Body of pancreas (tissue), 4 donors: ENCODE data around the gene RAPGEF1. TPM values are rescaled to one million over a fixed set of nuclear protein-coding genes. Genes with fewer than 3 reads are reported as not detected.
A peak's percentile ranks its signal among the peaks of the same experiment; 100 is the strongest.
"Not testable (repeated sequence)": the region's sequence is repeated elsewhere in the genome, so short reads cannot be mapped to it uniquely, and the experiment has no call there.

ENCODE experiments used
- ATAC-seq: fragments of 150-250 bp; one replicate; pipeline ENCODE4 v1.9.1; 2016
- DNase-seq, 4 donors: peaks; one replicate each; pipeline ENCODE4 v3.0.0-alpha.2; 2019
- H3K27ac ChIP-seq, 4 donors: fragments of 200-600 bp; sonication (generic); 1 replicate in 3 of 4; 2 replicates in 1 of 4; pipeline versions ENCODE4 v1.5.1 to v1.6.1; 2016 to 2019; ENCODE audit warnings: mild to moderate bottlenecking in 1 of 4, mixed read lengths in 1 of 4, moderate library complexity in 1 of 4
- H3K27me3 ChIP-seq, 2 donors: fragments of 200-600 bp; sonication (generic); one replicate each; pipeline ENCODE4 v1.6.0; 2016; ENCODE audit warnings: mild to moderate bottlenecking in 1 of 2
- H3K36me3 ChIP-seq, 2 donors: fragments of 200-600 bp; sonication (generic); replicated peaks in 1 of 2; 2 replicates each; pipeline ENCODE4 v1.5.1; 2016; ENCODE audit warnings: low read depth in 2 of 2; ENCODE audit not compliant: insufficient read depth in 1 of 2
- H3K4me1 ChIP-seq: fragments of 200-600 bp; sonication (generic); one replicate; pipeline ENCODE4 v1.6.0; 2016
- H3K4me3 ChIP-seq, 2 donors: fragments of 200-600 bp; sonication (generic); 1 replicate in 1 of 2; 2 replicates in 1 of 2; pipeline ENCODE4 v1.5.1; 2016 to 2019
- H3K9me3 ChIP-seq, 3 donors: fragments of 200-600 bp; sonication (generic); 1 replicate in 2 of 3; 2 replicates in 1 of 3; pipeline ENCODE4 v1.5.1; 2016
- POLR2A ChIP-seq, 3 donors: fragments of 450-650 bp; IDR thresholded peaks; one replicate each; pipeline ENCODE4 v1.6.1; 2016; ENCODE audit warnings: antibody characterized with exemption in 3 of 3, mild to moderate bottlenecking in 2 of 3
- WGBS, 2 donors: methylation state at CpG; one replicate each; pipeline ENCODE4 v1.1.5; 2017; 5-methylcytosine and 5-hydroxymethylcytosine counted together
- intact Hi-C: fragments of 100-400 bp; cut with DNase I; formaldehyde crosslinking; loops from one replicate; pipeline ENCODE4 v1.15.1; 2023
- total RNA-seq, 2 donors: library from RNA; depleted of rRNA; stranded (reverse); fragments of >200 nt; gene quantifications; one replicate each; pipeline ENCODE4 v1.1.0, GENCODE V29; 2016
- TF ChIP-seq, protein P1 (sequence below), 7 experiments: fragments of 450-650 bp in 4 of 7; fragments of 200-600 bp in 3 of 7; sonication (generic) in 3 of 7; IDR thresholded peaks; one replicate each; pipeline ENCODE4 v1.5.1; 2016 to 2019; ENCODE audit warnings: antibody characterized with exemption in 7 of 7

The RAPGEF1 gene
- total RNA-seq, 2 donors from 2014 or later: 30.1 to 70.5 TPM

DNA sequence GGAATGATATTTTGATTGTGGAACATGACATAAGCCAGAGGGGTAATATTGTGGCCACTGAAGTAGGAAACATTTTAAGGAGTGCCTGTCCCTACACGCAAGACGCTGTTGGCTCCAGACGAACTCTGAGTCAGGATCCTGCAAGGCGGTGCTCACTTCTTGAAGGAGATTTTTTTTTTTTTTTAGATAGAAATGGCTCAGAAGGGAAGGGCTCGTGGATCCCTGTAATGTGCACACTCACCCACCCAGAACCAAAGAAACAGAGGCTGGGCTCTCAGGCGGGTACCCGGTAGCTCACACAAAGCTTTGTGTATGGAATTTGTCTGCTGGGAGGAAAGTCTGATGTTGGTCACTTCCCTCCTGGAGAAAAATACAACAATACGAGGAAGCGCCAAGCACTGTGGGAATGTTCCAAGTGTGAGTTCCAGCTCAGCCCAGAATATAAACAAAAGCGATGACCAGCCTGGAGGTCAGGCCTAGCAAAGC lies 25.7 kb downstream of the RAPGEF1 start:
- H3K4me1 ChIP-seq: peaks cover 63% of the 10 kb centered on the region
- H3K27me3 ChIP-seq: no peaks in the 10 kb centered on the region
- TF ChIP-seq, protein P1, sequence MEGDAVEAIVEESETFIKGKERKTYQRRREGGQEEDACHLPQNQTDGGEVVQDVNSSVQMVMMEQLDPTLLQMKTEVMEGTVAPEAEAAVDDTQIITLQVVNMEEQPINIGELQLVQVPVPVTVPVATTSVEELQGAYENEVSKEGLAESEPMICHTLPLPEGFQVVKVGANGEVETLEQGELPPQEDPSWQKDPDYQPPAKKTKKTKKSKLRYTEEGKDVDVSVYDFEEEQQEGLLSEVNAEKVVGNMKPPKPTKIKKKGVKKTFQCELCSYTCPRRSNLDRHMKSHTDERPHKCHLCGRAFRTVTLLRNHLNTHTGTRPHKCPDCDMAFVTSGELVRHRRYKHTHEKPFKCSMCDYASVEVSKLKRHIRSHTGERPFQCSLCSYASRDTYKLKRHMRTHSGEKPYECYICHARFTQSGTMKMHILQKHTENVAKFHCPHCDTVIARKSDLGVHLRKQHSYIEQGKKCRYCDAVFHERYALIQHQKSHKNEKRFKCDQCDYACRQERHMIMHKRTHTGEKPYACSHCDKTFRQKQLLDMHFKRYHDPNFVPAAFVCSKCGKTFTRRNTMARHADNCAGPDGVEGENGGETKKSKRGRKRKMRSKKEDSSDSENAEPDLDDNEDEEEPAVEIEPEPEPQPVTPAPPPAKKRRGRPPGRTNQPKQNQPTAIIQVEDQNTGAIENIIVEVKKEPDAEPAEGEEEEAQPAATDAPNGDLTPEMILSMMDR (IDR thresholded peaks at IDR 0.05): no peak
- peak in 2 of 3 donors; percentile 10 to 33 for TF ChIP-seq POLR2A (IDR thresholded peaks at IDR 0.05)
- DNase-seq (peak in 3 of 4 donors; percentile 71 to 74 (median 73)), ATAC-seq (peak; percentile 52)
- WGBS, 2 donors: 45 to 54% methylated on average over 10 of the region's 10 CpGs
- H3K36me3 ChIP-seq: no peaks in the 10 kb centered on the region
- intact Hi-C loops: no loop called here
- no peak overlapping the region for H3K4me3 ChIP-seq
- H3K27ac ChIP-seq: peak overlapping the region; percentile 18 to 86 (median 74)
- no peaks in the 10 kb centered on the region for H3K9me3 ChIP-seq

DNA sequence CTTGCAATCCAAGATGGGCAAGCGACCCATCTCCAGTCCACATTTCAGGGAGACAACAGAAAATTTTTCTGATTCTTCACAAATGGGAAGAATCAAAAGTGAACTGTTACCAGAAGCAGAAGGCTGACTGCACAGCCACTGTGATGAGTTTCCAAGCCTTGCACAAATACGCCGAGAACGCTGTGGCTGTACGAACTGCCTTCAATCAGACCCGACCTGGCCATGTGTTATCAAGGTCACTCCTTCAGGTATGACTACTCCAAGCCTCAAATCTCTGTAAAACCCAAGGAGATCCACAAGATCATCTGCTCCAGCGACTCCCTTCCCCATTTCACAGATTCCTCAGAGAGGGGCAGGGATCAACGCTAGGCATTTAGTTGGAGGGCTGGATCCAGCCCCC lies 26.9 kb downstream of the RAPGEF1 start:
- Histone ChIP-seq H3K9me3 (no peaks in the 10 kb centered on the region), H3K4me3 (no peak overlapping the region), H3K36me3 (no peaks in the 10 kb centered on the region), H3K27ac (peak overlapping the region; percentile 64 to 86 (median 78)), H3K27me3 (no peaks in the 10 kb centered on the region), H3K4me1 (peaks cover 62% of the 10 kb centered on the region)
- DNase-seq (peak; percentile 60 to 78 (median 76)), ATAC-seq (peak; percentile 30)
- WGBS, 2 donors: 52 to 54% methylated on average over 8 of the region's 8 CpGs
- intact Hi-C loops: no loop called here
- TF ChIP-seq, protein P1 (IDR thresholded peaks at IDR 0.05): no peak
- peak in 1 of 3 donors; percentile 14 for TF ChIP-seq POLR2A (IDR thresholded peaks at IDR 0.05)

- peaks cover 62% of the 10 kb centered on the region for H3K4me1 ChIP-seq
- H3K4me3 ChIP-seq: no peak overlapping the region
- H3K36me3 ChIP-seq: no peaks in the 10 kb centered on the region
- intact Hi-C loops: no loop called here
- no peaks in the 10 kb centered on the region for H3K27me3 ChIP-seq
- H3K27ac ChIP-seq: peak overlapping the region; percentile 64 to 86 (median 78)
- DNase-seq: no peak
- H3K9me3 ChIP-seq: no peaks in the 10 kb centered on the region
- no peak for ATAC-seq
- TF ChIP-seq, protein P1 (IDR thresholded peaks at IDR 0.05): no peak
- TF ChIP-seq POLR2A (IDR thresholded peaks at IDR 0.05): no peak
- 77% methylated on average over 7 to 10 of the region's 10 CpGs for WGBS, 2 donors
Measured at GRCh38 chr9:131712151-131712716, 27.6 kb downstream of the RAPGEF1 start.

- TF ChIP-seq, protein P1 (IDR thresholded peaks at IDR 0.05): no peak
- TF ChIP-seq POLR2A (IDR thresholded peaks at IDR 0.05): no peak
- Histone ChIP-seq H3K27ac (peak overlapping the region in 3 of 4 donors; percentile 65 to 84 (median 81)), H3K9me3 (no peaks in the 10 kb centered on the region), H3K36me3 (no peaks in the 10 kb centered on the region), H3K27me3 (no peaks in the 10 kb centered on the region), H3K4me1 (peaks cover 68% of the 10 kb centered on the region), H3K4me3 (no peak overlapping the region)
- intact Hi-C loops: no loop called here
- 80 to 83% methylated on average over 10 of the region's 10 CpGs for WGBS, 2 donors
- ATAC-seq (no peak), DNase-seq (no peak)
Measured at GRCh38 chr9:131709771-131710431, 30.0 kb downstream of the RAPGEF1 start.

DNA sequence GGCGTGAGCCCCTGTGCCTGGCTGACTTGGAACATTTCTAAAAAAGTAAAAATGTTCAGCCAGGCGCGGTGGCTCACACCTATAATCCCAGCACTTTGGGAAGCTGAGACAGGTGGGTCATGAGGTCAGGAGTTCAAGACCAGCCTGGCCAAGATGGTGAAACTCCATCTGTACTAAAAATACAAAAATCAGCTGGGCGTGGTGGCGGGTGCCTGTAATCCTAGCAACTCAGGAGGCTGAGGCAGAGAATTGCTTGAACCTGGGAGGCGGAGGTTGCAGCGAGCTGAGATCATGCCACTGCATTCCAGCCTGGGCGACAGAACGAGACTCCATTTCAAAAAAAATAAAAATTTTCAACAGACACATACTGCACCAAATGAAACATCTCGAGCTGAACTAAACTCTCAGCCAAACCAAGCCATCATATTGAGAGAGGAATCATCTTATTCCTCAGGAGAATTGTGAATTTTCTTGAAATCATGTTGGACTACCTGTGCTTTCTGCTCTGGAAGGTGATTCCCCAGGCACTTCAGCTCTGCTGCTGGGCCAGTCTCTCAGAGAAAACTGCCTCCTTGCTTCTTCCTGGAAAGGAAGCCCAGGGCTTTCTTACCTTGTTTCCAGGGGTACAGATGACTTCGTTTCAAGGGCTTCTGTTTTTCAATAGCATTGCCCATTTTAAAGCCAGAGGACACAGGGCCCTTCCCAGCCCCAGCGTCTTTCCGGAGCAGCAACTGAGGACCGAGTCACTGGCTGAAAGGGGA lies 30.7 kb downstream of the RAPGEF1 start:
- H3K27me3 ChIP-seq, ATAC-seq, DNase-seq, intact Hi-C loops, H3K36me3 ChIP-seq, H3K9me3 ChIP-seq, H3K4me3 ChIP-seq: not testable (repeated sequence)
- WGBS, 2 donors: 88 to 91% methylated on average over 14 of the region's 14 CpGs
- peak overlapping the region in 3 of 4 donors; percentile 65 to 84 (median 81) for H3K27ac ChIP-seq
- peaks cover 68% of the 10 kb centered on the region for H3K4me1 ChIP-seq
